T-helper 1 cell treated with Interleukin-12 subunit alpha and Interleukin-12 subunit beta and Interleukin-4 antibody, amounts not matched to agents 30 μg/mL and 1 μg/mL, for 36 hours (primary cell): Measurements from ENCODE around the gene KCNT1.

Experiments used
- H3K27ac Mint-ChIP-seq: one replicate; pipeline ENCODE4 v1.8.0; 2021; ENCODE audit warnings: mild to moderate bottlenecking, mixed read lengths
- H3K27me3 Mint-ChIP-seq: one replicate; pipeline ENCODE4 v1.8.0; 2021; ENCODE audit warnings: low read depth, mixed read lengths
- H3K36me3 Mint-ChIP-seq: one replicate; pipeline ENCODE4 v1.8.0; 2021; ENCODE audit warnings: low read depth, mixed read lengths
- H3K4me1 Mint-ChIP-seq: one replicate; pipeline ENCODE4 v1.8.0; 2021; ENCODE audit warnings: low read depth, mixed read lengths
- H3K4me3 Mint-ChIP-seq: one replicate; pipeline ENCODE4 v1.8.0; 2021; ENCODE audit warnings: mild to moderate bottlenecking, moderate library complexity, mixed read lengths
- H3K9me3 Mint-ChIP-seq: one replicate; pipeline ENCODE4 v1.8.0; 2021; ENCODE audit warnings: mixed read lengths

KCNT1 gene

GRCh38 chr9:135701067-135701958 lies 672 bp upstream of the KCNT1 start:
- no peaks in the 10 kb centered on the region for H3K27me3 Mint-ChIP-seq
- no peak overlapping the region for H3K27ac Mint-ChIP-seq
- H3K4me1 Mint-ChIP-seq: no peaks in the 10 kb centered on the region
- no peaks in the 10 kb centered on the region for H3K36me3 Mint-ChIP-seq
- no peak overlapping the region for H3K4me3 Mint-ChIP-seq
- no peaks in the 10 kb centered on the region for H3K9me3 Mint-ChIP-seq

DNA sequence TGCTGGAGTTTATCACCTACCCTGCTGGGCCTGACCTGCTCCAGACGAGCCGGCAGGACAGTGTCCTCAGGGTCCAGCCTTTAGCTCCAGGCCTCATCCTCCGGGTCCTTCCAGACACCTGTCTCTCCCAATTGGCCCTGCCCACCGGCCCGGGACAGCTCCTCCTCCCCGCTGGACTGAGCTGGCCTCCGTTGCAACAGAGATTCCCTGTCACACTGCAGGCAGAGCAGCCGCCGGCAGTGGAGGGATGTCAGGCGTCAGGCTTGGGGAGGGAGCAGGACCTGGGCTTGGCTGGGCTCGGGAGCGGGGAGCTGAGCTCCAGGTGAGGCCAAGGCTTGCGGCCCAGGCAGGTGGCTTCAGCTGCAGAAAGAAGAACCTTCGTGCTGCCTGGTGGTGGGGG lies 1.7 kb downstream of the KCNT1 start:
- no peak overlapping the region for H3K4me3 Mint-ChIP-seq

GRCh38 chr9:135704483-135704882 lies 2.5 kb downstream of the KCNT1 start:
- Mint-ChIP-seq H3K27ac (no peak overlapping the region), H3K4me1 (no peaks in the 10 kb centered on the region), H3K4me3 (no peak overlapping the region), H3K36me3 (no peaks in the 10 kb centered on the region), H3K27me3 (no peaks in the 10 kb centered on the region), H3K9me3 (no peaks in the 10 kb centered on the region)

More for the DNA sequence above, 1.7 kb downstream of the KCNT1 start:
- Mint-ChIP-seq H3K27ac (no peak overlapping the region), H3K4me1 (no peaks in the 10 kb centered on the region), H3K36me3 (no peaks in the 10 kb centered on the region), H3K9me3 (no peaks in the 10 kb centered on the region), H3K27me3 (no peaks in the 10 kb centered on the region)

DNA sequence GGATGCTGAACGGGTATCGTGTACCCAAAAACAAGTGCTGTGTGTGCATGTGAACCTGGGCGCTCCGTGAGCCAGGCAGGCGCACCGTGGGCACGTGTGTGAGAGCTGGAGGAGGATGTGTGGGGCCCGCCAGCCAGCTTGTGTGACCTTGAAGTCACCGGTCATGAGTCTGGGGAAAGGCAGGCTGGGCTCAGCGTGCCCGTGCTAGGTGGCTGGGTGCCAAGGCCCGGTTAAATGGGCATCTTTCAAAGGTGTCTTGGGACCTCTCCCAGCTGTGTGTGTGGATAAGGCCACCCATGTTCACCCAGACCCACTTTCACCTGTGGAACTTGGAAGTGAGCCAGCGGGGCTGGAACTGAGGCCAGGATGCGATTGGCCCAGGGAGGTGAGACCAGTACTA lies 3.4 kb downstream of the KCNT1 start:
- Mint-ChIP-seq H3K4me3 (no peak overlapping the region), H3K27ac (no peak overlapping the region), H3K36me3 (no peaks in the 10 kb centered on the region), H3K9me3 (no peaks in the 10 kb centered on the region), H3K4me1 (no peaks in the 10 kb centered on the region), H3K27me3 (no peaks in the 10 kb centered on the region)

GRCh38 chr9:135706288-135706687 lies 4.3 kb downstream of the KCNT1 start:
- Mint-ChIP-seq H3K4me1 (no peaks in the 10 kb centered on the region), H3K27ac (no peak overlapping the region), H3K4me3 (no peak overlapping the region), H3K36me3 (no peaks in the 10 kb centered on the region), H3K27me3 (no peaks in the 10 kb centered on the region), H3K9me3 (no peaks in the 10 kb centered on the region)

DNA sequence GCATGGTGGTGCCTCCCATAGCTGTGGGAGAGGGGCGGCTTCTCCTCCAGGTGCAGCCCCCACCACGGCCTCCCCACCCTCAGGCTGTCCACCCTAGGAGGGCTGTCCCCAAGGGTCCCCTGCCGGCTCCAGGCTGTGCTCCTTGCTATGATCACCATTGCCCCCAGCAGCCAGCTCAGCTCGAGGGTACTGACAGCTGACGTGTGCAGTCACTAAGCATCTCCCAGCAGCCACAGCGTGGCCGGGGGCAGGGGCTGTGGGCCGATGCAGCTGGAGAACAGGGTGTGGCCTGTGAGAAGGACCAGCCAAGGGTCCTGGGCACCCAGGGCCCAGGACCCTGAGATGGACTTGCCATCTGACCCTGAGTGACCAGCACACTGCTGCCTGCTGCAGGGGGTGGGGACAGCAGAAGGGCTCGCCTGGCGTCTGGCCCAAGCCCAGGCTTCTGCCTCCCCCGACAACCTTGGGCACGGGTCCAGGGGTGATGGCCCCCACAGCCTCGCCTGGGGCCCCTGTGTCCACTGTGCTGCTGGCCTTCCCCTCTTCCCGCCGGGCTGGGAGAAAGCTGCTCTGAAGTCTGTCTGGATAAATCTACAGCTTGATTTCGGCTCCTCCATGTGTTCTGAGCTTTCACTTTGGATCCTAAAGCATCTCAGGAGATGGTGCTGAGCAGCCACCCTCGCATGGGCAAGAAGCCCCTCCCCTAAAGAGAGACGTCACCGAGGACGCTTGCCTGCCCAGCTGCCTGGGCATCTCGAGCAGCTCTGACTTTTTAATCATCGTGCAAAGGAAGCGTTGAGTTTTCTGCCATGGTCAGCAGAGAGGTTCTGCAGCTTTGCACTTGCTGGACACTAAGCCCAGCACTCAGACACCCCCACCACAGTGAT lies 5.5 kb downstream of the KCNT1 start:
- Mint-ChIP-seq H3K4me3 (no peak overlapping the region), H3K4me1 (no peaks in the 10 kb centered on the region), H3K36me3 (no peaks in the 10 kb centered on the region), H3K27ac (no peak overlapping the region), H3K9me3 (no peaks in the 10 kb centered on the region), H3K27me3 (peaks cover 4% of the 10 kb centered on the region)

- no peaks in the 10 kb centered on the region for H3K36me3 Mint-ChIP-seq
- H3K27me3 Mint-ChIP-seq: peaks cover 4% of the 10 kb centered on the region
- H3K27ac Mint-ChIP-seq: no peak overlapping the region
- no peak overlapping the region for H3K4me3 Mint-ChIP-seq
- H3K9me3 Mint-ChIP-seq: no peaks in the 10 kb centered on the region
- no peaks in the 10 kb centered on the region for H3K4me1 Mint-ChIP-seq
Observed at GRCh38 chr9:135708164-135708563, 6.2 kb downstream of the KCNT1 start.

DNA sequence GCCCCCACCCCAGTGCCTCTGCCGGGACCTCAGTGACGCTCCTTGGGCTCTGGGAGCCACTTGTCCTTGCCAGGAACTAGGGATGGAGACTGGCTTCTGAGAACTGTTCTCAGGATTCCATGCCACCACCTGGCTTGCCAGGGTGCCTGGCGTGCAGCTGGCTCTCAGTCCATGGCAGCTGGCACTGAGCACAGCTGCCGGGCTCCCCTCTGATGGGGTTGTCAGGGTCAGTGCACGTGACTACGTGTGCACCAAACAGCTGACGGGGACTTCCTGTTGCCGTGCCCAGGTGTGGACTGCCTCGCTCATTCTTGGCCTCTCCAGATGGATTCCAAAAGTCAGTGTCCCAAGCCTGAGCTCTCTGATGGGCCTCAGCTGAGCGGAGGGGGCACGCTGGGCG lies 9.4 kb downstream of the KCNT1 start:
- Mint-ChIP-seq H3K36me3 (no peaks in the 10 kb centered on the region), H3K27me3 (peaks cover 19% of the 10 kb centered on the region), H3K4me1 (no peaks in the 10 kb centered on the region), H3K4me3 (no peak overlapping the region), H3K9me3 (no peaks in the 10 kb centered on the region), H3K27ac (no peak overlapping the region)

DNA sequence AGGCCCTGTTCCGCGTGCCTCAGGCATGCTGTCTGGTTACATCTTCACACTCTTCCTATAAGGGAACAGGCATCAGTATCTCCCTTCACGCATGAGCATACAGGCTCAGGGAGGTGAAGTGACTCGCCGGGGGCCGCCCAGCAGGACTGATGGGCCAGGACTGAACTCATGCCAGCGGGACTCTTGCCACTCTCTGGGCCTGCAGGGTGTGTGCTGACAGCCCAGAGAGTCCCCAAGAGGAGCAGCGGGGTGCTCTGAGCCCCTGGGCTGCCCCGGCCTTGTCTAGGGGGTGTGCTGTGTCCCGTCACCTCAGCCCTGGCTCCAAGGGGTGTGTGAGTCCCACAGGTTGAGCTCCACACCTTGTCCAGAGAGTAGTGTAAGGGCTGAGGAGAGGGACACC lies 9.9 kb downstream of the KCNT1 start:
- Mint-ChIP-seq H3K27me3 (peaks cover 22% of the 10 kb centered on the region), H3K36me3 (no peaks in the 10 kb centered on the region), H3K9me3 (no peaks in the 10 kb centered on the region), H3K4me3 (no peak overlapping the region), H3K27ac (no peak overlapping the region), H3K4me1 (no peaks in the 10 kb centered on the region)

GRCh38 chr9:135712613-135713295 lies 10.8 kb downstream of the KCNT1 start:
- Mint-ChIP-seq H3K9me3 (no peaks in the 10 kb centered on the region), H3K4me3 (no peak overlapping the region), H3K36me3 (no peaks in the 10 kb centered on the region), H3K4me1 (no peaks in the 10 kb centered on the region), H3K27ac (no peak overlapping the region), H3K27me3 (peaks cover 22% of the 10 kb centered on the region)

GRCh38 chr9:135714242-135715055 lies 12.5 kb downstream of the KCNT1 start:
- H3K4me3 Mint-ChIP-seq: no peak overlapping the region
- no peaks in the 10 kb centered on the region for H3K4me1 Mint-ChIP-seq
- H3K9me3 Mint-ChIP-seq: no peaks in the 10 kb centered on the region
- H3K27me3 Mint-ChIP-seq: peaks cover 22% of the 10 kb centered on the region
- H3K36me3 Mint-ChIP-seq: no peaks in the 10 kb centered on the region
- no peak overlapping the region for H3K27ac Mint-ChIP-seq

DNA sequence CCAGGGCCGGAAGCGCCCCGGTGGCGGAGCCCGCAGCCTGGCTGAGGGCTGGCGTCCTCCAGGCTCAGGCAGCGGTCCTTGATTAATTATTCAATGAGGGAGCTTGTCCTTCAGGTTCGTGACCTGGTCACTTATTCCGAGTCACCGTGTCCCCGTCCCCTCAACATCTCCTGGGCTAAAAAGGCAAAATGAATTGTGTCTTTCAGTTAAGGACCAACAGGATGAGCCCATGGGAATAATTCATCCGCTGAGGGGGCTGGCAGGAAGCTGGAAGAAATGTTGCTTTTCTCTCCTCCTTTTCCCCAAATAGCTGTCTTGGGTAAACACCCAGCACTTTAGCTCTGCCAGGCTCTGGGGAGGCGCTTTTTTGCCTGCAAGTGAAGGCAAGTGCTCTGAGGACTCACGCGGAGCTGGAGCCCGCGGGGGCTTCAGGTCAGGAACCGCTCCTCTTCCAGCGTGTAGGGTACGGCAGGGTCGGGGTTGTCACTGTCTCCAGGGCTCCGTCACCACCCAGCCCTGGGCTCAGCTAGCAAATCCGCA lies 13.1 kb downstream of the KCNT1 start:
- Mint-ChIP-seq H3K4me1 (no peaks in the 10 kb centered on the region), H3K27ac (no peak overlapping the region), H3K9me3 (no peaks in the 10 kb centered on the region), H3K36me3 (no peaks in the 10 kb centered on the region), H3K27me3 (peaks cover 22% of the 10 kb centered on the region), H3K4me3 (no peak overlapping the region)

- Mint-ChIP-seq H3K4me3 (no peak overlapping the region), H3K27me3 (peaks cover 22% of the 10 kb centered on the region), H3K36me3 (no peaks in the 10 kb centered on the region), H3K4me1 (no peaks in the 10 kb centered on the region), H3K27ac (no peak overlapping the region), H3K9me3 (no peaks in the 10 kb centered on the region)
Observed at GRCh38 chr9:135716045-135716444, 14.1 kb downstream of the KCNT1 start.

GRCh38 chr9:135717410-135717809 lies 15.4 kb downstream of the KCNT1 start:
- H3K27me3 Mint-ChIP-seq: peaks cover 18% of the 10 kb centered on the region
- no peaks in the 10 kb centered on the region for H3K9me3 Mint-ChIP-seq
- H3K36me3 Mint-ChIP-seq: no peaks in the 10 kb centered on the region
- H3K27ac Mint-ChIP-seq: no peak overlapping the region
- no peak overlapping the region for H3K4me3 Mint-ChIP-seq
- no peaks in the 10 kb centered on the region for H3K4me1 Mint-ChIP-seq
